Right lobe of liver (tissue), 6 donors: ENCODE data around the gene PCBD1. TPM values are rescaled to one million over a fixed set of nuclear protein-coding genes. Genes with fewer than 3 reads are reported as not detected.

ENCODE experiments used
- ATAC-seq, 4 donors: fragments of 200-7000 bp; cut with Tn5 transposase; one replicate each; pipeline ENCODE4 v1.9.1; 2020; ENCODE audit warnings: mild to moderate bottlenecking in 4 of 4, moderate library complexity in 4 of 4
- DNase-seq, 3 donors: peaks; one replicate each; pipeline ENCODE4 v3.0.0-alpha.2; 2020
- H3K27ac ChIP-seq, 3 donors: fragments of 200-600 bp; one replicate each; pipeline ENCODE4 v1.8.0; 2022
- H3K27me3 ChIP-seq, 2 donors: fragments of 200-600 bp; one replicate each; pipeline ENCODE4 v1.8.0; 2022
- H3K36me3 ChIP-seq, 4 donors: fragments of 200-600 bp; sonication (generic) in 1 of 4; one replicate each; pipeline versions ENCODE4 v1.5.1 to v1.8.0; 2017 to 2022; ENCODE audit warnings: control low read depth in 1 of 4
- H3K4me1 ChIP-seq, 4 donors: fragments of 200-600 bp; sonication (generic) in 1 of 4; one replicate each; pipeline versions ENCODE4 v1.5.1 to v1.8.0; 2017 to 2022; ENCODE audit warnings: control low read depth in 1 of 4
- H3K4me3 ChIP-seq, 3 donors: fragments of 200-600 bp; one replicate each; pipeline ENCODE4 v1.8.0; 2022
- H3K9me3 ChIP-seq, 4 donors: fragments of 200-600 bp; sonication (generic) in 1 of 4; one replicate each; pipeline versions ENCODE4 v1.5.1 to v1.8.0; 2017 to 2022; ENCODE audit warnings: control low read depth in 1 of 4
- CTCF ChIP-seq, 4 donors: fragments of 200-600 bp in 3 of 4; fragments of 450-650 bp in 1 of 4; IDR thresholded peaks; one replicate each; pipeline versions ENCODE4 v1.5.1 to v1.8.0; 2016 to 2022; ENCODE audit warnings: antibody characterized with exemption in 4 of 4, mild to moderate bottlenecking in 2 of 4
- POLR2A ChIP-seq: fragments of 450-650 bp; IDR thresholded peaks from one replicate; pipeline ENCODE4 v1.6.1; 2017; ENCODE audit warnings: antibody characterized with exemption, mild to moderate bottlenecking
- WGBS: methylation state at CpG from one replicate; pipeline ENCODE4 v1.1.6; 2018; ENCODE audit warnings: low coverage, low lambda C conversion rate; ENCODE audit not compliant: insufficient coverage; ENCODE audit errors: missing lambda C conversion rate; 5-methylcytosine and 5-hydroxymethylcytosine counted together
- intact Hi-C, 2 donors: fragments of 100-400 bp; cut with DNase I; formaldehyde crosslinking; loops; one replicate each; pipeline versions ENCODE4 v1.11.2 to v1.14.1; 2022
- total RNA-seq, 6 experiments: library from RNA; depleted of rRNA in 2 of 6; stranded (reverse); fragments of >200 nt in 2 of 6; fragmentation: NEBNext Ultra II Directional in 3 of 6; extraction: Animal tissue kit (Norgen Biotek cat#: 25700) in 3 of 6; gene quantifications; one replicate each; pipeline versions ENCODE4 v1.1.0 to v1.2.4, GENCODE V29; 2016 to 2023
- donor health status: DM: no; HTN: yes; CAD: no.
- donor health status: DM: no; HTN: no; CAD: no.
- donor health status: DM: no; HTN: no; CAD: no.
- donor health status: DM: no; HTN: yes; CAD: no.
- donor health status: DM: no; HTN: yes; CAD: no.

The PCBD1 gene
- total RNA-seq, 6 experiments from 2014 or later = 165 to 375 (median 230) TPM

GRCh38 chr10:70930263-70931000 is 42.1 kb upstream of the PCBD1 start:
- DNase-seq = no peak
- no peak overlapping the region for H3K4me3 ChIP-seq
- 61% methylated on average over 12 of the region's 17 CpGs for WGBS
- no peaks in the 10 kb centered on the region for H3K36me3 ChIP-seq
- no peak overlapping the region for H3K27ac ChIP-seq
- H3K4me1 ChIP-seq = no peaks in the 10 kb centered on the region
- H3K27me3 ChIP-seq = no peaks in the 10 kb centered on the region
- intact Hi-C loops = loop anchor here in 1 of 2 donors (10.0 kb wide), 1 partner anchor 354 kb away; no protein-coding TSS in a partner anchor
- no peak for ATAC-seq
- H3K9me3 ChIP-seq = no peaks in the 10 kb centered on the region
- no peak for TF ChIP-seq POLR2A
- TF ChIP-seq CTCF (IDR thresholded peaks at IDR 0.05) = no peak

GRCh38 chr10:70928140-70928539 is 39.8 kb upstream of the PCBD1 start:
- Histone ChIP-seq H3K9me3 (no peaks in the 10 kb centered on the region), H3K4me3 (no peak overlapping the region), H3K36me3 (no peaks in the 10 kb centered on the region), H3K27ac (no peak overlapping the region), H3K27me3 (no peaks in the 10 kb centered on the region), H3K4me1 (no peaks in the 10 kb centered on the region)
- WGBS = 54% methylated on average over 6 of the region's 8 CpGs
- DNase-seq (no peak), ATAC-seq (no peak)
- intact Hi-C loops = loop anchor here in 1 of 2 donors (5.0 kb wide), 1 partner anchor 354 kb away; no protein-coding TSS in a partner anchor
- TF ChIP-seq POLR2A = no peak
- TF ChIP-seq CTCF (IDR thresholded peaks at IDR 0.05) = no peak

GRCh38 chr10:70927189-70927943 is 39.0 kb upstream of the PCBD1 start:
- no peaks in the 10 kb centered on the region for H3K9me3 ChIP-seq
- ATAC-seq = no peak
- WGBS = 71% methylated on average over 11 of the region's 13 CpGs
- no peaks in the 10 kb centered on the region for H3K27me3 ChIP-seq
- intact Hi-C loops = loop anchor here in 1 of 2 donors (5.0 kb wide), 1 partner anchor 355 kb away; no protein-coding TSS in a partner anchor
- H3K4me3 ChIP-seq = no peak overlapping the region
- H3K27ac ChIP-seq = no peak overlapping the region
- no peak for DNase-seq
- H3K4me1 ChIP-seq = no peaks in the 10 kb centered on the region
- H3K36me3 ChIP-seq = no peaks in the 10 kb centered on the region
- no peak for TF ChIP-seq POLR2A
- no peak for TF ChIP-seq CTCF (IDR thresholded peaks at IDR 0.05)

GRCh38 chr10:70926226-70927000 is 38.0 kb upstream of the PCBD1 start:
- Histone ChIP-seq H3K27ac (no peak overlapping the region), H3K27me3 (no peaks in the 10 kb centered on the region), H3K36me3 (no peaks in the 10 kb centered on the region), H3K4me3 (no peak overlapping the region), H3K9me3 (no peaks in the 10 kb centered on the region), H3K4me1 (no peaks in the 10 kb centered on the region)
- WGBS = 46% methylated on average over 4 of the region's 18 CpGs
- TF ChIP-seq POLR2A = no peak
- TF ChIP-seq CTCF (IDR thresholded peaks at IDR 0.05) = no peak
- no peak for ATAC-seq
- intact Hi-C loops = loop anchor here in 1 of 2 donors (5.0 kb wide), 1 partner anchor 356 kb away; no protein-coding TSS in a partner anchor
- no peak for DNase-seq
